GM23338 (cell line): ENCODE results near the gene ZNF121. TPM values are rescaled to one million over a fixed set of nuclear protein-coding genes. Genes with fewer than 3 reads are reported as not detected.

Source experiments
- ATAC-seq: fragments of 200-7000 bp; cut with Tn5 transposase; 3 replicates; pipeline ENCODE4 v1.9.1; 2020
- DNase-seq: peaks from one replicate; pipeline ENCODE4 v3.0.0-alpha.2; 2015; ENCODE audit warnings: low spot score
- H2AFZ ChIP-seq: fragments of 200-600 bp; sonication (generic); 2 replicates; pipeline ENCODE4 v1.8.0; 2016; ENCODE audit warnings: antibody characterized with exemption, mild to moderate bottlenecking, moderate library complexity
- H3F3A ChIP-seq: fragments of 200-600 bp; sonication (generic); replicated peaks from 2 replicates; pipeline ENCODE4 v1.8.0; 2017; ENCODE audit warnings: antibody characterized with exemption, mixed run types, low read depth
- H3K27ac ChIP-seq: fragments of 200-600 bp; sonication (generic); 2 replicates; pipeline ENCODE4 v1.6.1; 2016; ENCODE audit warnings: low read depth
- H3K27me3 ChIP-seq: fragments of 200-600 bp; sonication (generic); 2 replicates; pipeline ENCODE4 v1.8.0; 2016; ENCODE audit warnings: mild to moderate bottlenecking, mixed run types, moderate library complexity; ENCODE audit not compliant: insufficient read depth
- H3K36me3 ChIP-seq: fragments of 200-600 bp; sonication (generic); 2 replicates; pipeline ENCODE4 v1.8.0; 2016; ENCODE audit warnings: mild to moderate bottlenecking; ENCODE audit not compliant: insufficient read depth
- H3K4me1 ChIP-seq: fragments of 200-600 bp; sonication (generic); 2 replicates; pipeline ENCODE4 v1.8.0; 2016; ENCODE audit warnings: mild to moderate bottlenecking, moderate library complexity; ENCODE audit not compliant: insufficient read depth
- H3K4me2 ChIP-seq: fragments of 200-600 bp; sonication (generic); 2 replicates; pipeline ENCODE4 v1.7.1; 2017; ENCODE audit warnings: mixed run types
- H3K4me3 ChIP-seq: fragments of 200-600 bp; sonication (generic); 2 replicates; pipeline ENCODE4 v1.6.1; 2016; ENCODE audit warnings: mixed run types
- H3K79me2 ChIP-seq: fragments of 200-600 bp; sonication (generic); replicated peaks from 2 replicates; pipeline ENCODE4 v1.8.0; 2017; ENCODE audit warnings: mild to moderate bottlenecking; ENCODE audit not compliant: insufficient read depth
- H3K9me2 ChIP-seq: fragments of 200-600 bp; sonication (generic); 2 replicates; pipeline ENCODE4 v1.8.0; 2017; ENCODE audit not compliant: insufficient read depth
- H4K20me1 ChIP-seq: fragments of 200-600 bp; sonication (generic); replicated peaks from 2 replicates; pipeline ENCODE4 v1.8.0; 2017; ENCODE audit warnings: mild to moderate bottlenecking; ENCODE audit not compliant: insufficient read depth
- H3K27ac Mint-ChIP-seq: 2 replicates; pipeline ENCODE4 v1.8.0; 2020; ENCODE audit warnings: inconsistent platforms, mild to moderate bottlenecking, moderate library complexity, mixed read lengths
- H3K27me3 Mint-ChIP-seq: 3 replicates; pipeline ENCODE4 v1.8.0; 2022; ENCODE audit warnings: low read depth, mild to moderate bottlenecking, moderate library complexity, mixed read lengths, inconsistent platforms; ENCODE audit not compliant: insufficient read depth, poor library complexity
- H3K36me3 Mint-ChIP-seq: 3 replicates; pipeline ENCODE4 v1.8.0; 2021; ENCODE audit warnings: low read depth, mild to moderate bottlenecking, inconsistent platforms, moderate library complexity, mixed read lengths
- H3K4me1 Mint-ChIP-seq: 3 replicates; pipeline ENCODE4 v1.8.0; 2020; ENCODE audit warnings: mild to moderate bottlenecking, inconsistent platforms, mixed read lengths
- H3K4me3 Mint-ChIP-seq: 3 replicates; pipeline ENCODE4 v1.8.0; 2021; ENCODE audit warnings: moderate library complexity, mild to moderate bottlenecking, inconsistent platforms, mixed read lengths
- H3K9me3 Mint-ChIP-seq: 3 replicates; pipeline ENCODE4 v1.8.0; 2020; ENCODE audit warnings: moderate library complexity, mild to moderate bottlenecking, inconsistent platforms, mixed read lengths
- CREB1 ChIP-seq: fragments of 250-450 bp; sonication (Bioruptor Pico); IDR thresholded peaks from 2 replicates; pipeline ENCODE4 v1.5.0; 2020; ENCODE audit warnings: low read depth, mild to moderate bottlenecking, moderate library complexity
- EZH2phosphoT487 ChIP-seq: fragments of 200-600 bp; sonication (generic); IDR thresholded peaks from one replicate; pipeline ENCODE4 v1.8.1; 2018; ENCODE audit warnings: antibody characterized with exemption; ENCODE audit not compliant: unreplicated experiment
- JUNB ChIP-seq: IDR thresholded peaks from one replicate; pipeline ENCODE4 v1.6.1; 2016; ENCODE audit warnings: antibody characterized with exemption; ENCODE audit not compliant: unreplicated experiment
- NANOG ChIP-seq: IDR thresholded peaks from 2 replicates; pipeline ENCODE4 v1.6.1; 2016; ENCODE audit warnings: antibody characterized with exemption, borderline replicate concordance
- POLR2AphosphoS5 ChIP-seq: IDR thresholded peaks from 2 replicates; pipeline ENCODE4 v1.6.1; 2016; ENCODE audit warnings: antibody characterized with exemption, low read depth
- REST ChIP-seq: IDR thresholded peaks from one replicate; pipeline ENCODE4 v1.6.1; 2018; ENCODE audit warnings: antibody characterized with exemption; ENCODE audit not compliant: unreplicated experiment
- STAT1 ChIP-seq: IDR thresholded peaks from one replicate; pipeline ENCODE4 v1.6.1; 2016; ENCODE audit warnings: antibody characterized with exemption; ENCODE audit not compliant: unreplicated experiment
- ZNF462 ChIP-seq: fragments of 250-450 bp; sonication (Bioruptor Pico); IDR thresholded peaks from 2 replicates; pipeline ENCODE4 v1.5.0; 2020; ENCODE audit warnings: mild to moderate bottlenecking, moderate library complexity
- polyA plus RNA-seq: library from polyadenylated mRNA; unstranded; fragments of >200 nt; fragmentation: Nextera tagmentation; extraction: Ambion mirVana; gene quantifications from 2 replicates; pipeline ENCODE4 v1.2.1, GENCODE V29; 2016
- total RNA-seq: library from RNA; depleted of rRNA; stranded (reverse); fragments of >200 nt; shearing (Covaris generic); gene quantifications from 2 replicates; pipeline ENCODE4 v1.2.3, GENCODE V29; 2014

ZNF121 gene
- total and polyA plus RNA-seq, 2 experiments from 2014 or later: 50.8 to 252 TPM

- no peak overlapping the region for H3K4me3 ChIP-seq
- H3K4me3 Mint-ChIP-seq: no peak overlapping the region
Observed at GRCh38 chr19:9531933-9532332, 52.4 kb downstream of the ZNF121 start.

More at GRCh38 chr19:9531933-9532332, 52.4 kb downstream of the ZNF121 start:
- H3K27me3 ChIP-seq: peaks cover 4% of the 10 kb centered on the region; the same call in 1 of the 2 replicates
- peaks cover 99% of the 10 kb centered on the region for H3K36me3 Mint-ChIP-seq
- ATAC-seq (no peak), DNase-seq (no peak)
- peaks cover 96% of the 10 kb centered on the region for H3K9me3 Mint-ChIP-seq
- H4K20me1 ChIP-seq: no peaks in the 10 kb centered on the region
- TF ChIP-seq CREB1 (CRISPR knock-in tag) (no peak), JUNB (no peak), EZH2phosphoT487 (no peak), POLR2AphosphoS5 (no peak), ZNF462 (CRISPR knock-in tag) (no peak), NANOG (no peak), STAT1 (no peak), REST (no peak)
- peaks cover 95% of the 10 kb centered on the region for H3K36me3 ChIP-seq
- peaks cover 4% of the 10 kb centered on the region; the same call in 1 of the 2 replicates for H3K9me2 ChIP-seq
- peaks cover 11% of the 10 kb centered on the region for H3K79me2 ChIP-seq
- H2AFZ ChIP-seq: no peak overlapping the region
- H3K4me1 ChIP-seq: no peaks in the 10 kb centered on the region
- H3K27ac Mint-ChIP-seq: no peak overlapping the region
- H3K27ac ChIP-seq: no peak overlapping the region
- peaks cover 7% of the 10 kb centered on the region; the same call in 1 of the 2 replicates for H3F3A ChIP-seq
- peaks cover 12% of the 10 kb centered on the region for H3K27me3 Mint-ChIP-seq
- no peaks in the 10 kb centered on the region for H3K4me1 Mint-ChIP-seq
- no peak overlapping the region for H3K4me2 ChIP-seq
